ENCODE results near the gene ADA. TPM values are rescaled to one million over a fixed set of nuclear protein-coding genes. Genes with fewer than 3 reads are reported as not detected.
A peak's percentile ranks its signal among the peaks of the same experiment; 100 is the strongest.

Gene ADA
- total RNA-seq, 4 donors from 2014 or later = 1.6 to 25.6 (median 5.0) TPM

DNA sequence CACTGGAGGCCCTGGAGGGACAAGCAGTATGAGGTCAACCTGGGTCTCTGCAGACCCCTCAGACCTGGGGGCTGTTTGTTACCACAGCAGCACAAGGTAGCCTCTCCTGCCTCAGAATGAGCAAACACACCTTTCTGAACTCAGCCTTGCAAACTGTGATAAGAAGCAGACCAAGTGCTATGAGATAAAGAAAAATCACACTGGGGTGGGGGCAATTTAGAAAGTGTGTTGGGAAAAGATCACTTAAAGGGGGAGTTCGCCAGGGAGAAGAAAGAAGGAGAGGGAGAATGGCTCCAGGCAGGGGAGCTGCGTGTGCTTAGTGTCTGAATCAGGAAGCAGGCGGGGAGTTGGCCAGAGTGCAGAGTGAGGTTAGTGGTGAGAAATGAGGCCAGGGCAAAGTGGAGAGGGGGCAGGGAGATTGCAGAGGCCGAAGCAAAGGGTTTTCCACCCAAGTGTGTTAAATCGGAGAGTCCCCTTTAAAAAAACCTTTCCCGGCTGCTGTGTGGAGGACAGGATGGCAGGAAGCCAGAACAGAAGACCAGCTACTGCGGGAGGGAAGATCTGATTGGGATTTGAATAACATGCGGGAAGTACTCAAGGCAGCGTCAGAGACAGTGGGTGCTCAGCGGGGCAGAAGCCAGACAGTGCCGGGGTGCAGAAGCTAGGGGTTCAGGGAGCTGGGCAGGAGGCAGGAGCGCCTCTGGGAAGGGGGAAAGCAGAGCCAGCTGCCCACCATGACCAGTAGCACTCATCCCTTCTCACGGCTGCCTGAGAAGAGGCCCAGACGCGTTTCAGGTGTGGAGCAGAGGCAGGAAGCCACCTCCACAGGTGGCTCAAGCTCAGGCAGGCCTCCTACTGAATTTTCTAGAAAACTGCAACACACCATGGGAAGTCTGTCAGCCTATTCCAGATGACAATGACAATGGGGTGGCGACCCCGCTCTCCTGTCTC lies 9.0 kb downstream of the ADA start:
- TF ChIP-seq POLR2A (IDR thresholded peaks at IDR 0.05) = no peak
- TF ChIP-seq, protein P1, sequence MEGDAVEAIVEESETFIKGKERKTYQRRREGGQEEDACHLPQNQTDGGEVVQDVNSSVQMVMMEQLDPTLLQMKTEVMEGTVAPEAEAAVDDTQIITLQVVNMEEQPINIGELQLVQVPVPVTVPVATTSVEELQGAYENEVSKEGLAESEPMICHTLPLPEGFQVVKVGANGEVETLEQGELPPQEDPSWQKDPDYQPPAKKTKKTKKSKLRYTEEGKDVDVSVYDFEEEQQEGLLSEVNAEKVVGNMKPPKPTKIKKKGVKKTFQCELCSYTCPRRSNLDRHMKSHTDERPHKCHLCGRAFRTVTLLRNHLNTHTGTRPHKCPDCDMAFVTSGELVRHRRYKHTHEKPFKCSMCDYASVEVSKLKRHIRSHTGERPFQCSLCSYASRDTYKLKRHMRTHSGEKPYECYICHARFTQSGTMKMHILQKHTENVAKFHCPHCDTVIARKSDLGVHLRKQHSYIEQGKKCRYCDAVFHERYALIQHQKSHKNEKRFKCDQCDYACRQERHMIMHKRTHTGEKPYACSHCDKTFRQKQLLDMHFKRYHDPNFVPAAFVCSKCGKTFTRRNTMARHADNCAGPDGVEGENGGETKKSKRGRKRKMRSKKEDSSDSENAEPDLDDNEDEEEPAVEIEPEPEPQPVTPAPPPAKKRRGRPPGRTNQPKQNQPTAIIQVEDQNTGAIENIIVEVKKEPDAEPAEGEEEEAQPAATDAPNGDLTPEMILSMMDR (IDR thresholded peaks at IDR 0.05) = peak in 3 of 6 experiments; percentile 3 to 16 (median 3)
- H3K4me1 ChIP-seq = peaks cover 0 to 51% (median 35%) of the 10 kb centered on the region in 4 donors

DNA sequence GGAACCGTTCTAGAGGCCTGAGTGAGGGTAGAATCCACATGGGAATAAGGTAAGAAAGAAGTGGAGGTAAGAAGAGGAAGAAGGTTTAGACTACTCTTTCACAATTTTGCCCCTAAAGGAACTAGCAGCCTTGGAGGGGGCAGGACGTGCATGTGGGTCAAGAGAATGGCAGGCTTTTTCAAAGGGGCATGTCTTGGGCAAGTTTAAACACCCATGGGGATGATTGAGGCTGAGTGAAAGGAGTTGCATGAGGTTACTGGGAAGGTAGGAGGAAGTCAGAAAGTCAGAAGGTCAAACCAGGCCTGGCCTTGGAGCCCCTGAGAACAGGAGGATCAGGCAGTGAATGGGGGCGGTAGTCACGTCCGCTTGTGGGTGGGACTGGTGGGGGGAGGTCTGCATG lies 10.2 kb downstream of the ADA start:
- peaks cover 0 to 40% (median 29%) of the 10 kb centered on the region in 4 donors for H3K4me1 ChIP-seq
- no peaks in the 10 kb centered on the region for H3K27me3 ChIP-seq
- no peaks in the 10 kb centered on the region for H3K9me3 ChIP-seq
- TF ChIP-seq, protein P1 (IDR thresholded peaks at IDR 0.05) = no peak
- TF ChIP-seq POLR2A (IDR thresholded peaks at IDR 0.05) = no peak
- no peak for DNase-seq
- H3K27ac ChIP-seq = peak overlapping the region in 2 of 4 donors; percentile 81 to 82
- no peaks in the 10 kb centered on the region for H3K36me3 ChIP-seq
- no peak overlapping the region for H3K4me3 ChIP-seq

More for the DNA sequence above, 9.0 kb downstream of the ADA start:
- Histone ChIP-seq H3K9me3 (no peaks in the 10 kb centered on the region), H3K27me3 (no peaks in the 10 kb centered on the region), H3K27ac (peak overlapping the region; percentile 76 to 82 (median 78)), H3K36me3 (no peaks in the 10 kb centered on the region), H3K4me3 (peak overlapping the region in 2 of 4 donors; percentile 7 to 25)
- DNase-seq = peak; percentile 75 to 85 (median 75)

DNA sequence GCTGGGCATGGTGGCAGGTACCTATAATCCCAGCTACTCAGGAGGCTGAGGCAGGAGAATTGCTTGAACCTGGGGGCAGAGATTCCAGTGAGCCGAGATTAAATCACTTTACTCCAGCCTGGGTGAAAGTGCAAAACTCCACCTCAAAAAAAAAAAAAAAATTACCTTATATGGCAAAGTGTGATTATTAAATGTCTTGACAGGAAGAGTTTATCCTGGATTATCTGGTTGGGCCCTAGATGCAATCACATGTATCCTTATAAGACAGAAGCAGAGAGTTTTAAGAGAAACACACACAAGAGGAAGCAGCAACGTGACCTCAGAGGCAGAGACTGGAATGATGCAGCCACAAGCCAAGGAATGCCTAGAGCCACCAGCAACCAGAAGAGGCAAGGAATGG lies 11.0 kb downstream of the ADA start:
- no peak overlapping the region for H3K27ac ChIP-seq
- H3K4me3 ChIP-seq = no peak overlapping the region
- H3K27me3 ChIP-seq = no peaks in the 10 kb centered on the region
- H3K36me3 ChIP-seq = no peaks in the 10 kb centered on the region
- no peak for TF ChIP-seq POLR2A (IDR thresholded peaks at IDR 0.05)
- TF ChIP-seq, protein P1 (IDR thresholded peaks at IDR 0.05) = no peak
- peaks cover 0 to 32% (median 21%) of the 10 kb centered on the region in 4 donors for H3K4me1 ChIP-seq
- H3K9me3 ChIP-seq = no peaks in the 10 kb centered on the region
- no peak for DNase-seq

DNA sequence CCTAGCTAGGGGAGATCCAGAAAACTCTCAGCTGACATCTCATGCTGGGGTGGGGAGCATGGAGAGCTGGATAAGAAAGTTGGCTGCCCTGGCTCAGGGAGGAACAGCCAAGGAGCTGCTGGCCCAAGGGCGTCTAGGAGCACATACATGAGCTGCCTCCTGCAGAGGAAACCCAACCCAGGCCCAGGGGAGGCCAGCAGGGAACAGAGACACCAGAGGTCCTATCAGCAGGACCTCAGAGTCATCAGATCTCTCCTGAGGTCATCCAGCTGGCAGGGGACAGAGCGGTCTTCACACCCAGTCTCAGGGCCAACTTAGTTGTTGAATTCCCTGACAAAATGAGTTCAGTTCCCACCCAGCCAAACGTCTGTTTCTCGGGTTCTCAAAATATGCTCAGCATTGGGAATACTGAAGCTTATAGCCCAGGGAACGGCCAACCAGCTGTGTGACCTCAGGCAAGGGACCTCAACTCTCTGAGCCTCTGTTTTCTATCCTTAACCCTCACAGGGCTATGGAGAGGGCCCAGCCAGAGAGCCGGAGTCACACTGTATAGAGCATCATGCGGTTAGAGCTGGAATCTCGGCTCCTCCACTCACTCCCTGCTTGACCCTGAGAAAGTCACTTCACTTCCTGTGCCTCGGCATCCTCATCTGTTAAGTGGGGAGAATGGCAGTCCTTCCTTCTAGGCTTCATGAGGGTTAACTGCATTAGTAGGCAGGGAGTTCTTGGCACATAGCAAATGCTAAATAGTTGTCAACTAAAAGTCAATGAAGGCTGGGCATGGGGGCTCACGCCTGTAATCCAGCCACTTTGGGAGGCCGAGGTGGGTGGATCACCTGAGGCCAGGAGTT lies 13.8 kb downstream of the ADA start:
- Histone ChIP-seq H3K4me3 (no peak overlapping the region), H3K36me3 (peaks cover 0 to 9% (median 0%) of the 10 kb centered on the region in 3 donors), H3K9me3 (no peaks in the 10 kb centered on the region), H3K27ac (no peak overlapping the region), H3K4me1 (peaks cover 0 to 10% (median 6%) of the 10 kb centered on the region in 4 donors), H3K27me3 (no peaks in the 10 kb centered on the region)
- no peak for DNase-seq
- no peak for TF ChIP-seq POLR2A (IDR thresholded peaks at IDR 0.05)
- TF ChIP-seq, protein P1 (IDR thresholded peaks at IDR 0.05) = no peak

DNA sequence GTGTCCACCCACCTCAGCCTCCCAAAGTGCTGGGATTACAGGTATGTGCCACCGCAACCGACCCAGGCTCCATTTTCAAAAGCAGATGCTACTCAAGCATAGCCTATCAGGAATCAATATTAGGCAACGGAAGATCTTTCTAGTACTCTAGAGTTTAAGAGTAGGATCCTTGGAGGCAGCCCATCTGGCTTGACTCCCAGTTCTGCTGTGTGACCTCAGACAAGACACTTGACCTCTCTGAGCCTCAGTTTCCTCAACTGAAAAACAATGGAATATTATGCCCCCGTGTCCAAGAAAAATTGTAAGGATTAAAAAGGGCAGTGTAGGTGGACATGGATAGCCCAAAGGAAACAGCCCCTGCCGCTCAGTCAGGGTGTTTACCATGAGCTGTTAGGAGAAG lies 14.5 kb downstream of the ADA start:
- H3K36me3 ChIP-seq = peaks cover 0 to 9% (median 0%) of the 10 kb centered on the region in 3 donors
- no peak overlapping the region for H3K27ac ChIP-seq
- DNase-seq = no peak
- peaks cover 0 to 4% (median 2%) of the 10 kb centered on the region in 4 donors for H3K4me1 ChIP-seq
- H3K27me3 ChIP-seq = no peaks in the 10 kb centered on the region
- no peak for TF ChIP-seq POLR2A (IDR thresholded peaks at IDR 0.05)
- TF ChIP-seq, protein P1 (IDR thresholded peaks at IDR 0.05) = no peak
- H3K9me3 ChIP-seq = no peaks in the 10 kb centered on the region
- H3K4me3 ChIP-seq = no peak overlapping the region

All from Peyer's patch (tissue), 4 donors.